HG03280 (cell line): ENCODE results near the gene CDKN1C.

Experiments
- ATAC-seq: cut with Tn5 transposase; IDR thresholded peaks from one replicate; pipeline ENCODE4 v1.9.1; 2021; ENCODE audit warnings: mild to moderate bottlenecking, moderate library complexity; ENCODE audit not compliant: unreplicated experiment

The CDKN1C gene

GRCh38 chr11:2923446-2924375 is 38.1 kb upstream of the CDKN1C start:
- ATAC-seq: no peak

GRCh38 chr11:2922655-2923054 is 37.1 kb upstream of the CDKN1C start:
- no peak for ATAC-seq

GRCh38 chr11:2921742-2922493 is 36.3 kb upstream of the CDKN1C start:
- no peak for ATAC-seq

GRCh38 chr11:2921261-2921660 is 35.7 kb upstream of the CDKN1C start:
- ATAC-seq: no peak

GRCh38 chr11:2920343-2920742 is 34.8 kb upstream of the CDKN1C start:
- ATAC-seq: no peak

DNA sequence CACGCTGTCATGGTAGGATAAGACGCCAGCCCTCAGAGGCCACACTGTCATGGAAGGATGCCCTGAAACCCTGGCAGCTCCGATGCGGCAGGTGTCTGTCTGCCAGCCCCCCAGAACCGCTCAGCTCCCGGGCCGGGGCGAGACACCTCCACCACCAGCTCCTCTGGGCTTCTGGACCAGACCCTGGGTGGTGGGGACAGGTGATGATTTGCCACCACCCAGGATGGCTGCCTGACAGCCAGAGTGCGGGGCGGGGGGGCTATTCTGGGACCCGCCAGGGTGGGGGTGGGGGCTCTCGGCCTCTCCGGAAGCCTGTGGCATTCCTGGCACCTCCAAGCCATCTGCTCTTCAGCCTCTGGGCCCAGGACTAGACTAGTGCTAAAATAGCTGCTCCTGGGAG is 34.3 kb upstream of the CDKN1C start:
- ATAC-seq: no peak

DNA sequence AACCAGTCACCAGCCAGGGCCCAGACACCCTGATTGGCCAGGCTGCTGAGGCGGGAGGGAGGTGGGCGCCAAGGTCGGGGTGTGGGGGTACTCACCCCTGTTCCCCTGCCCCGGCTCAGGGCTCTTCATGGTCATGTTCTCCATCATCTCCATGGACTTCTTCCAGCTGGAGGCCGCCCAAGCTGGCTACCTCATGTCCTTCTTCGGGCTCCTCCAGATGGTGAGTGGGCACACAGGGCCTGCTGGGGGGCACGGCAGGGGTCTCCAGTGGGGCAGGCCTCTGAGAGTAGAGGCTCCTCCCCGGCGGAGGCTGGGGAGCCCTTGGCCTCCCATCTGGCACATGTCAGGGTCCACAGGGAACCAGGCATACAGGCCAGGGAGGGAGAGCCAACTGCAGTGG is 33.6 kb upstream of the CDKN1C start:
- no peak for ATAC-seq

DNA sequence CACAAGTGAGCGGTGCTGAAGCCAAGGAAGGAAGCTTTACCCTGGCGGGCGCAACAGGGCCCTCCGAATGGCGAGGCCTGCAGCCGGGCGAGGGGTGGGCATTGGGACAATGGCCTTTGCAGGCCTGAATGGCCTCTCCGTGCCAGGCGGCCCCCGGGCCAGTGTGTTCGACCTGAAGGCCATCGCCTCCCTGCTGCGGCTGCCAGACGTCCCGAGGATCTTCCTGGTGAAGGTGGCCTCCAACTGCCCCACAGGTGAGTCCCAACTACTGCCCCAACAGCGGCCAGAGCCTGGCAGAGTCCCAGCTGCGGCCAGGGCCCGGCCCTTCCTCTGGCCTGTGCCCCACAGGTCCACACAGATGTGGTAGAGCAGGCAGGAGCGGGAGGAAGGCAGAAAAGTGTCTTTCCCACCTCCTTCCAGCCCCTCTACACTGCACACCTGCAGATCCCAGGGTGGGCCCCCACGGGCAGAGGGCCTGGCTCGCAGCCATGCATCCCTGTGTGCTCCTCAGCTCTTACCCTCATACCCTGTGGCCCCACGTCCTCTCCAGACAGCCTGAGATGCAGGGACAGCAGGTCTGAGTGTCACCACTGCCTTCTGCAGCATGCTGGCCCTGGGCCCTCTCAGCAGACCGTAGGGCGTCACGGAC is 32.4 kb upstream of the CDKN1C start:
- no peak for ATAC-seq

- ATAC-seq: no peak
Observed at GRCh38 chr11:2916892-2917645, 31.5 kb upstream of the CDKN1C start.

DNA sequence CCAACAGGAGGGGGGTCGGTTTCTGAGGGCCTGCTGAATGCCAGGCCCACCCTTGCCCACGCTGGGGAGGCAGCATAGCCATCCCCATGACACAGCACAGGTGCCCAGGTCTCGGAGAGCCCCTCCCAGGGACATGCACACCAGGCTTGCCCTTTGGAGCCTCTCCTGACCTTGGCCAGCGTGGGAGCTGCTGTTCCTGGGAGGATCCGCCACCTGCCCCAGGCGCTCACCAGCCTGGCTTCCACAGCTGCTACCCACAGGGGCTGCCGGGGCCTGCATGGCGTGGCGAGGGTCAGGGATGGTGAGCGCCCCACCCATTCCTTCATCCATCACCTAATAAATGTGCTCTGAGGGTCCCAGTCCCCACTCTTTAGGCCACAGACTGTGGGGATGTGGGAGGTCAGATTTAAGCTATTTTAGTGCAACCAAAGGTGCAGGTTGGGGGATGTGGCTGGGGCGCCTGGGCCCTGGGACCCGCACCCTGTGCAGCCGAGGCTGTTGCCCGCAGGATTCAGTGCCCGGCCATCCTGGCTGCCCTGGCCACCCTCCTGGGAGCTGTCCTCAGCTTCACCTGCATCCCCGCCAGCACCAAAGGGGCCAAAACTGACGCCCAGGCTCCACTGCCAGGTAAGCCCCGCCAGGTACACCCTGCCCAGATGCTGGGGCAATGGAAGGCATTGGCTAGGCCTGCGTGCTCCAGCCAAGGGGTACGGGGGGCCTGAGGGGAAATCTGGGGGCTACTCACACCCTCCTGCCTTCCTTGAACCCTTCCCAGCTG is 30.7 kb upstream of the CDKN1C start:
- ATAC-seq: no peak

- ATAC-seq: no peak
Observed at GRCh38 chr11:2915473-2915872, 29.9 kb upstream of the CDKN1C start.

DNA sequence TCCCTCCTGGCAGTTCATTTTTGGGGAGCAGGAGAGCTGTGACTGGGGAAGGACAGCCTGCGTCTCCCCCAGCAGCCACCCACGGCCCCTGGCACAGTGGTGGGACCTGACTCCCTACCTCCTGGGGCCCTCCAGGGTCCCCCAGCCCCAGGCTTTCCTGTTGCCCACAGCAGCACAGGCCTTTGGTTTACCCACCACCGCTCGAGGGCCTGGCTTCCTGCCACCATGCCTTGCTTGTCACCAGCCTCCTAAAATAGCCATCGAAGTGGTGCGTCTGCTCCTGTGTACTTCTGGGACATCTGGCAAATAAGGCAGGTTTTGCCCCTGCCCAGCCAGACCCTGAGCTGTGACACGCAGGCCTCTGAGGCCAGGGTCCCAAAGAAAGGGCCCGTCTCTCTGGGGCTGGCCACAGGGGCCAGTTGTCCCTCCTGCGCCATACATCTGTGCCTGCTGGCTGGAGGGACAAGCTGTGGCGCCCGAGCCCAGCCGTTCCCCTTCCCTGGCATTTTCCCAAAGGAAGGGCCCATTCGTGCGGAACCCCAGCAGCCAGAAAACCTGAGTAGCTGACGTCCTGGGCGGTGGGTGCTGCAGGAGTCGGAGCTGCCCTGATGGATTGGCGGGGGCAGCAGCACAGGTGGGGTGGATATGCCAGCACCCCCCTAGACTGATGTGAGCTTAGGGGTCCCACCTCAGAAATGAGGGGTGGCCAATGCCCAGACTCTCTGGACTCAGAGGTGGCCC is 29.1 kb upstream of the CDKN1C start:
- no peak for ATAC-seq

DNA sequence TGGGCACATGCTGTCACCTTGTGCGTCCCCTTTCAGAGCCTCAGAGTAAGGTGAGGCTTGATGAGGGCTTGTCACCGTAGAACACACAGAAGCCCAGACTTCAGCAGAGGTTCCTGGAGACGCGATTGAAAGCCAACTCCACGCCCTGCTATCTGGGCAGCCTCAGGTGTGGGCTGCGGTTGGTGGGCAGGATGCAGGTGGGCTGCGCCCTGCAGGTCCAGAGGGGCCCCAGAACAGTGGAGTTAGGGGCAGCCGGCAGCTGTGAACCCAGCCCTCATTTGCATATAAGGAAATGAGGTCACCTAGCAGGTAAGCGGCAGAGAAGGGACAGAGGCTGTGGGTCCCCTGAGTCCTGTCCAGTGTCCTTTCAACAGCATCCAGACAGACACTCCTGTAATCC is 28.2 kb upstream of the CDKN1C start:
- ATAC-seq: no peak

GRCh38 chr11:2913019-2913431 is 27.4 kb upstream of the CDKN1C start:
- no peak for ATAC-seq

DNA sequence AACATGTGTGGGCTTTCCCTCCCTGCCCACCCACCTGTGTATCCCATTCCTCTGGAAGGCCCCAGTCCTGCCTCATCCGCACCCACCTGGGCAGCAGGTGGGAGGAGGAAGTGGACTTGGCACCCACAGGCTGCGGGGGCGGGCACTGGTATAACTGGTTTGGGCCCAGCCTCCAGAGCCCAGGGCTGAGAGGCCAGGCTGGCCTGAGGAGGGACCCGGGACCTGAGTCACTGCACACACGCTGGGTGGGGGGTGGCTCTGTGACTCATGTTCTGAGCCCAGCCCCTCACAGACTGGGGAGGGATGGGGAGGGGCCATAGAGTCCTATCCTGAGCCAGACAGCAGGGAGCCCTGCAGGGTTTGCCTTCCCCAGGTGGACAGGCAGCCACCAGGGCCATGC is 26.9 kb upstream of the CDKN1C start:
- ATAC-seq: no peak

DNA sequence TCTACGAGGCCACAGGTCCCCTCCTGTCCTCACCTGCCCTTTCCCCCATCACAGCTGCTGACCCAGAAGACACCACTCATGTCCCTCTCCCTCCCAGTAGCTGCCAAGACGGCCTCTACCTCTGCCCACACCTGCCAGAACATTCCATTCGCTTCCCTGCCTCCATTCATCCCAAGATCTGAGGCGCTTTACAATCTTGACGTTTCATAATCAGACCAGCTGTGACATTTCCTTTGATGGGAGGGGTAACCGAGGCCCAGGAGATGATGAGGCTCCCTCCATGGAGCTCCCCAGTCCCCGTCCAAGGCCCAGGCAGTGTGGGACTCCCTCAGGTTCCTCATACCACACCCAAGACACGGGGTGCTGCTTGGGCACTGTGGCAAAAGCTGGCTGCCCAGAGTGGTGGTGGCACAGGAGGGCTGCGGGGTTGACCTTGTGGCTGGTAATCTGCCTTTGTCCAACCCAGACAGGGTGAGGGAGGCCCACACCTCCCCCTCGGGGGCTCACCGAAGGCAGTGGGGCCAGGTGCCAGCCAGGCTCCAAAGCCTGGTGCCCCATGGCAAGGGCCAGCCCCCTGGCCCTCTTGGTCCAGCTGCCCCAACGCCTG is 26.3 kb upstream of the CDKN1C start:
- ATAC-seq: no peak

GRCh38 chr11:2911088-2911784 is 25.7 kb upstream of the CDKN1C start:
- no peak for ATAC-seq

DNA sequence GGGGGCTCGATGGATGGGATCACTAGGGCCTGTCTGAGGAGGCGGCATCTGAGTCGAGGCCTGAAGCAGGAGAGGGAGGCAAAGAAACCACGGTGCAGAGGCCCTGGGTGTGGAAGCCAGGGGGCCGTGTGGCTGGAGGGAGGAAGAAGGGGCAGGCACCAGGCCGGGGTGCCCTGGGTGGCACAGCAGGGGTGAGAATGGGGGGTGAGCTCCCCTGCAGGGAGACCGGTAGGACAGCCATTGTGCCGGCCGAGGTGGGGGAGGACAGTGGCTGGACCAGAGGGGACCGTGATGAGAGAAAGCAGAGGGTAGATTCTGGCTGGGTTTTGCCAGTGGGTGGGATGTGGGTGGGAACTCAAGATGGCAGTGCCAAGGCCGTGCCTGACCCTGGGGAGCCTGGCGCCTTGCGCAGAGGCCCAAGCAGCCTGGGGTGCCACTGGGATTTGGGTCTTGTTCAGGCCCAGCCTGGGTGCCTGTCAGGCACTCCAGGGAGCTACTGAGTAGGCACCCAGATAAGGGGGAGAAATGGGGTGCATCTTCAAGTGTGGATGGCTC is 24.9 kb upstream of the CDKN1C start:
- ATAC-seq: no peak
